ENCODE results near the gene GRIPAP1. TPM values are rescaled to one million over a fixed set of nuclear protein-coding genes. Genes with fewer than 3 reads are reported as not detected.

Gene GRIPAP1
- total and polyA plus RNA-seq, 2 of the 13 experiments (the other 11 are each of a cell fraction or from before 2014, with no cell fraction given) = 16.1 to 22.6 TPM

GRCh38 chrX:48974033-48974432, 28.0 kb downstream of the GRIPAP1 start (continued):
- TF ChIP-seq ZNF609 (CRISPR knock-in tag; IDR thresholded peaks at IDR 0.05; ENCODE audit: borderline replicate concordance) = no peak

DNA sequence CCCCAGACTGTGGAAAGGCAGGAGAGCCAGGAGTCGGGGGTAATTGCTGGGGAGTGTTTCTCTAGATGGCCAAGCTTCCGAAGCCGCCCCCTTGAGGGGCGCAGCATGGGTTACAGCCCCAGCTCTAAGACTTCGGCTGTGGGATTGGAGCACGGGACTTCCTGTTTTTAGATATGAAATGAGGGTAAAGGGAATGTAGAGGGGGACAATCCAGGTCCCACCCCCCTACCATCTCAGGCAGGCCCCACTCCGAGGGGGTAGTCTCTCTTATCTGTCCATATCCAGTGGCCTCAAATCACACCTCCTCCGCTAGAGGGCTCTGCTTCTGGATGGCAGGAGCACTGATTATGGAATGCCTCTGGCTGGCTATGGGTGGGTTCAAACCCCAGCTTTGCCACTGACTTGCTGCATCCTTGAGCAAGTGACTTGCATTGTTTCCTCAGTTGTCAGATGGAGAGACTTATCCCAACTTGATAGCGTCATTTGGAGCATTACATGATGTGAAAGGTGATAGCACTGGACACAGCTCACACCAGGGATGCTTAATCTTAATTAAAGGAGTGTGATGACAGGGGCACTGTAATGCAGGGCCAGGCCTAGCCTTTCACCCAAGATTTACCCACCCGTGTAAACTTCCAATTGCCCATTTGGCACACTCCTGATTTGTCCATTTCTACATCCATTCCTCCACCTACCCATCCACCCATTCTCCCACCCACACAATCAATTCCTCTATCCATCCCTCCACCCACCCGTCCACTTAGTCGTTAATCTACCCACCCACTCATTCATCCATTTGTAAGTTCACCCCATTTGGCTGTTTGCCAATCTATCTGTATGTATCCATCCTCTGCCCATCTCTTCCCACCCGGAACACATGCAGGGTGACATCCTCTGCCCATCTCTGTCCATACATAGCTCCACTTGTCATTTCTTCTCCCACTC, 29.6 kb downstream of the GRIPAP1 start:
- peak; percentile 75 for FAIRE-seq
- intact Hi-C loops (cut with micrococcal nuclease; ENCODE audit: unreplicated experiment) = no loop called here
- ChIA-PET POLR2A (no interaction called here), CTCF (ENCODE audit: low intra/inter-chr PET ratio, low total read pairs) (no interaction called here)
- Histone ChIP-seq H3K27me3 (ENCODE audit: control insufficient read depth in 1 of 2, insufficient read depth in 2 of 2, low read length in 2 of 2) (no peaks in the 10 kb centered on the region), H3K9me3 (ENCODE audit: low read length) (no peaks in the 10 kb centered on the region), H3K4me2 (ENCODE audit: low read depth, low read length) (peak overlapping the region; percentile 47; the same call in 1 of the 2 replicates), H3K9ac (ENCODE audit: insufficient read depth, low read depth, low read length) (no peak overlapping the region), H3K4me3 (replicated peaks in 1 of 3; ENCODE audit: insufficient read depth in 1 of 3, low read depth in 2 of 3, low read length in 3 of 3) (peak overlapping the region in 1 of 3 experiments; percentile 40; a peak in 1 of 6 replicates), H3K27ac (ENCODE audit: extremely low read length, insufficient read depth, low read length) (no peak overlapping the region), H4K20me1 (ENCODE audit: insufficient read depth, low read length) (no peaks in the 10 kb centered on the region), H2AFZ (ENCODE audit: low read length) (no peak overlapping the region), H3K4me1 (ENCODE audit: insufficient read depth, low read length) (peaks cover 11% of the 10 kb centered on the region), H3K79me2 (ENCODE audit: insufficient read depth, low read length) (no peaks in the 10 kb centered on the region), H3K36me3 (replicated peaks in 1 of 2; ENCODE audit: control insufficient read depth in 1 of 2, insufficient read depth in 2 of 2, low read length in 2 of 2) (peaks cover 0 to 1% of the 10 kb centered on the region in 2 experiments; a peak in 1 of 5 replicates)
- in situ Hi-C loops (cut with HindIII; ENCODE audit: extremely low pct_ligation_motif_present, low pct_unique_long_range_greater_than_20kb) = no loop called here
- DNase-seq (ENCODE audit: low spot score) = peak; percentile 16
- no TSS peak for BruUV-seq (replicated peaks)
- WGBS (ENCODE audit: low lambda C conversion rate) = 73% methylated on average over 4 of the region's 13 CpGs
- ATAC-seq = peak; percentile 75
- TF ChIP-seq, protein P1, sequence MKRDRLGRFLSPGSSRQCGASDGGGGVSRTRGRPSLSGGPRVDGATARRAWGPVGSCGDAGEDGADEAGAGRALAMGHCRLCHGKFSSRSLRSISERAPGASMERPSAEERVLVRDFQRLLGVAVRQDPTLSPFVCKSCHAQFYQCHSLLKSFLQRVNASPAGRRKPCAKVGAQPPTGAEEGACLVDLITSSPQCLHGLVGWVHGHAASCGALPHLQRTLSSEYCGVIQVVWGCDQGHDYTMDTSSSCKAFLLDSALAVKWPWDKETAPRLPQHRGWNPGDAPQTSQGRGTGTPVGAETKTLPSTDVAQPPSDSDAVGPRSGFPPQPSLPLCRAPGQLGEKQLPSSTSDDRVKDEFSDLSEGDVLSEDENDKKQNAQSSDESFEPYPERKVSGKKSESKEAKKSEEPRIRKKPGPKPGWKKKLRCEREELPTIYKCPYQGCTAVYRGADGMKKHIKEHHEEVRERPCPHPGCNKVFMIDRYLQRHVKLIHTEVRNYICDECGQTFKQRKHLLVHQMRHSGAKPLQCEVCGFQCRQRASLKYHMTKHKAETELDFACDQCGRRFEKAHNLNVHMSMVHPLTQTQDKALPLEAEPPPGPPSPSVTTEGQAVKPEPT (CRISPR knock-in tag; IDR thresholded peaks at IDR 0.05; ENCODE audit: low read depth) = no peak
- no peak for TF ChIP-seq HDAC2 (CRISPR knock-in tag; IDR thresholded peaks at IDR 0.05)
- TF ChIP-seq, protein P2, sequence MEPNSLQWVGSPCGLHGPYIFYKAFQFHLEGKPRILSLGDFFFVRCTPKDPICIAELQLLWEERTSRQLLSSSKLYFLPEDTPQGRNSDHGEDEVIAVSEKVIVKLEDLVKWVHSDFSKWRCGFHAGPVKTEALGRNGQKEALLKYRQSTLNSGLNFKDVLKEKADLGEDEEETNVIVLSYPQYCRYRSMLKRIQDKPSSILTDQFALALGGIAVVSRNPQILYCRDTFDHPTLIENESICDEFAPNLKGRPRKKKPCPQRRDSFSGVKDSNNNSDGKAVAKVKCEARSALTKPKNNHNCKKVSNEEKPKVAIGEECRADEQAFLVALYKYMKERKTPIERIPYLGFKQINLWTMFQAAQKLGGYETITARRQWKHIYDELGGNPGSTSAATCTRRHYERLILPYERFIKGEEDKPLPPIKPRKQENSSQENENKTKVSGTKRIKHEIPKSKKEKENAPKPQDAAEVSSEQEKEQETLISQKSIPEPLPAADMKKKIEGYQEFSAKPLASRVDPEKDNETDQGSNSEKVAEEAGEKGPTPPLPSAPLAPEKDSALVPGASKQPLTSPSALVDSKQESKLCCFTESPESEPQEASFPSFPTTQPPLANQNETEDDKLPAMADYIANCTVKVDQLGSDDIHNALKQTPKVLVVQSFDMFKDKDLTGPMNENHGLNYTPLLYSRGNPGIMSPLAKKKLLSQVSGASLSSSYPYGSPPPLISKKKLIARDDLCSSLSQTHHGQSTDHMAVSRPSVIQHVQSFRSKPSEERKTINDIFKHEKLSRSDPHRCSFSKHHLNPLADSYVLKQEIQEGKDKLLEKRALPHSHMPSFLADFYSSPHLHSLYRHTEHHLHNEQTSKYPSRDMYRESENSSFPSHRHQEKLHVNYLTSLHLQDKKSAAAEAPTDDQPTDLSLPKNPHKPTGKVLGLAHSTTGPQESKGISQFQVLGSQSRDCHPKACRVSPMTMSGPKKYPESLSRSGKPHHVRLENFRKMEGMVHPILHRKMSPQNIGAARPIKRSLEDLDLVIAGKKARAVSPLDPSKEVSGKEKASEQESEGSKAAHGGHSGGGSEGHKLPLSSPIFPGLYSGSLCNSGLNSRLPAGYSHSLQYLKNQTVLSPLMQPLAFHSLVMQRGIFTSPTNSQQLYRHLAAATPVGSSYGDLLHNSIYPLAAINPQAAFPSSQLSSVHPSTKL (CRISPR knock-in tag; IDR thresholded peaks at IDR 0.05) = no peak
- peak; percentile 41 for TF ChIP-seq SMC3 (IDR thresholded peaks at IDR 0.05; ENCODE audit: low read length)
- peak; percentile 37 for TF ChIP-seq STAG1 (CRISPR knock-in tag; IDR thresholded peaks at IDR 0.05)
- 0 out of 2 replicates have a peak, but pooled peaks have one; percentile 37 for TF ChIP-seq HOXA5 (CRISPR knock-in tag; IDR thresholded peaks at IDR 0.05)
- TF ChIP-seq CTCF (CRISPR knock-in tag; IDR thresholded peaks at IDR 0.05) = peak; percentile 66
